GM13976 (cell line): ENCODE results near the gene NDUFB1.

Experiments used
- DNase-seq: peaks from one replicate; pipeline ENCODE4 v3.0.0; 2012; ENCODE audit warnings: low spot score
- CTCF ChIP-seq: IDR thresholded peaks from 2 replicates; pipeline ENCODE4 v1.5.1; 2012; ENCODE audit warnings: borderline replicate concordance, mild to moderate bottlenecking; ENCODE audit not compliant: insufficient read depth; ENCODE audit errors: extremely low read depth, missing control alignments, control extremely low read depth
- in situ Hi-C: fragments of 300-500 bp; cut with MboI; formaldehyde crosslinking; loops from one replicate; pipeline ENCODE4 v1.12.0; 2022; ENCODE audit warnings: low sequenced_read_pairs, mixed read lengths, inconsistent platforms; ENCODE audit not compliant: unreplicated experiment

Gene NDUFB1

GRCh38 chr14:92121670-92122350 is at the start of gene NDUFB1, which contains the start of gene CPSF2:
Gene NDUFB1 (minus strand): TSS chr14:92121706. CDS start chr14:92117637, 4,069 bp downstream.
Gene CPSF2 (plus strand): TSS chr14:92121969. CDS start chr14:92130985, 9,016 bp downstream.
- no peak for TF ChIP-seq CTCF
- DNase-seq, result peak; percentile 95
- in situ Hi-C loops, result no loop called here

- in situ Hi-C loops, result no loop called here
- no peak for TF ChIP-seq CTCF
- DNase-seq, result no peak
Measured at GRCh38 chr14:92164958-92165357, 43.5 kb upstream of the NDUFB1 start.

GRCh38 chr14:92161521-92161920 is 40.0 kb upstream of the NDUFB1 start:
- in situ Hi-C loops, result no loop called here
- no peak for TF ChIP-seq CTCF
- DNase-seq, result no peak

- no peak for DNase-seq
- TF ChIP-seq CTCF, result no peak
- in situ Hi-C loops, result no loop called here
Measured at GRCh38 chr14:92160619-92161018, 39.1 kb upstream of the NDUFB1 start.

GRCh38 chr14:92154283-92154942 is 32.9 kb upstream of the NDUFB1 start:
- no peak for DNase-seq
- no peak for TF ChIP-seq CTCF

GRCh38 chr14:92153581-92153980 is 32.1 kb upstream of the NDUFB1 start:
- in situ Hi-C loops, result no loop called here
- no peak for DNase-seq
- TF ChIP-seq CTCF, result no peak

More at GRCh38 chr14:92154283-92154942, 32.9 kb upstream of the NDUFB1 start:
- in situ Hi-C loops, result no loop called here
